Astrocyte of the cerebellum (primary cell): ENCODE measurements around the gene ZNF18.
A peak's percentile ranks its signal among the peaks of the same experiment; 100 is the strongest.

ENCODE experiments used
- DNase-seq: peaks from one replicate; pipeline ENCODE4 v3.0.0-alpha.2; 2011; ENCODE audit warnings: low read depth
- H3K4me3 ChIP-seq: 2 replicates; pipeline ENCODE4 v1.5.1; 2011; ENCODE audit warnings: mild to moderate bottlenecking, low read depth, low read length, moderate library complexity
- CTCF ChIP-seq: IDR thresholded peaks from 2 replicates; pipeline ENCODE4 v1.5.1; 2012; ENCODE audit warnings: low read length, low read depth, moderate library complexity, mild to moderate bottlenecking; ENCODE audit errors: missing control alignments
- in situ Hi-C: cut with HindIII; loops from 2 replicates; pipeline ENCODE4 v1.10.0; 2017; ENCODE audit warnings: low sequenced_read_pairs

The ZNF18 gene

GRCh38 chr17:12020642-12021622 is 23.7 kb upstream of the ZNF18 start, which contains the start of gene MAP2K4:
TSS of gene MAP2K4 (plus strand) at chr17:12020877. CDS start at chr17:12020887, 10 bp downstream.
- in situ Hi-C loops: no loop called here
- TF ChIP-seq CTCF: no peak
- peak within 1 kb of the TSS; percentile 62 for H3K4me3 ChIP-seq
- peak; percentile 68 for DNase-seq

DNA sequence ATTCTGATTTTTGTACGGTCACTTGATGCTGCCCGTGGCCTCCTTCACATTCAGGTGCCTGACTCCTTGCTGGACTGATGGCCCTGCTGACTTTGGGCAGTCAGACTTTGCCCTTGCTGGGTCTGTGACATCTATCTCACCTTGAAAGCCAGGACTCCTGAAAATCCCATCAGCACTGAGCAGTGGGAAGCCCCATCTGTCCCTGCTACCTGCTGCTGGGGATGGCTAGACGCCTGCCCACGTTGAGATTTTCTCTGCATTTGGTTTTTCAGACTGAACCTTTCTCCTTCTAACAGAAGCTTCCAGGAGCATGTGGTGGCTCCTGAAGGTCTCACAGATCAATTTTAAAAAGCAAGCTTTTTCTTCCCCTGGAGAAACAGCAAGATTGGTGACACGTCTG is 10.2 kb upstream of the ZNF18 start:
- in situ Hi-C loops: no loop called here
- H3K4me3 ChIP-seq: no peak overlapping the region
- DNase-seq: no peak
- no peak for TF ChIP-seq CTCF

GRCh38 chr17:11999696-12000095 is 2.4 kb upstream of the ZNF18 start:
- TF ChIP-seq CTCF: no peak
- no peak for DNase-seq
- H3K4me3 ChIP-seq: no peak overlapping the region
- in situ Hi-C loops: no loop called here

GRCh38 chr17:11997972-11998233 is 628 bp upstream of the ZNF18 start:
- in situ Hi-C loops: no loop called here
- no peak for DNase-seq
- TF ChIP-seq CTCF: no peak
- H3K4me3 ChIP-seq: peak overlapping the region; percentile 75

DNA sequence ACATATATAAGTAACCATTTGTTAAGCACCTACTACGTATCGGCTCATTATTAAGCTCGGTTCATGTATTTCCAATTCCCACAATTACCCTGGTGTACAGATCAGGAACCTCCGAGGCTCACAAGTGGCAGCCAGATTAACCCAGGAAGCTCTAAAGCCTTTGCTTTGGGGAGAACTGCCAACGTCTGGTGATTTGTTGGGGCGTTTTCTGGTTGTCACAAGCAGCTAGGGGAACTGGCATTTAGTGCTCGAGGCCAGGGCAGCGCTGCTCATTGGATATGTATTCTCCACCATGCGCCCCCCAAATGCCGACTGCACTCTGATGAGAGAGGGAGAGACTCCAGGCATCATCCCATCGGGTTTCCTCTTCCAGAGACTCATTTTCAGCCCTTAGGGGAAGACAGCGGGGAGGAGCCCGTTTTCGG is 541 bp downstream of the ZNF18 start:
- DNase-seq: no peak
- peak overlapping the region; percentile 75 for H3K4me3 ChIP-seq
- no peak for TF ChIP-seq CTCF
- in situ Hi-C loops: no loop called here

DNA sequence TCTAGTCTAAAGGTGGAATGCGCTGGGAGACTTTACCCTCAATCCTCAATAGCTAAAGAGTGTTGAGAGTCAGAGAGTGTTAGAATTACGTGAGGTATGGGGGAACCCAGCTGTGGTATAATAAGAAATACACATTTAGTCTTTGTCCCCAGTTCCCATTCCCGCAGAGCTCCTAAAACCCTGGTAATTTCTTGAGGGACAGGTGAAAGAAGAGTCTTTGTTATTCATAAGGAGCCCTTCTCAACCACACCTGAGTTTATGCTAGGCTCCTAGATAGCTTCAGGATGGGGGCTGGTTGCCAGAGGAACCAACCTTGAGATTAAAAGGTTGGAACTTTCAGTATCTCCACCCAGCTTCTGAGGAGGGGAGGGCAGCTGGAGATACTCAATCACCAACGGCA is 5.8 kb downstream of the ZNF18 start:
- in situ Hi-C loops: no loop called here
- H3K4me3 ChIP-seq: no peak overlapping the region
- no peak for DNase-seq
- TF ChIP-seq CTCF: no peak
